K562 (cell line): ENCODE measurements around the gene IFI6. TPM values are rescaled to one million over a fixed set of nuclear protein-coding genes. Genes with fewer than 3 reads are reported as not detected.

Experiments used
- ATAC-seq: fragments of 200-7000 bp; cut with Tn5 transposase; 3 replicates; pipeline ENCODE4 v1.9.1; 2020; ENCODE audit warnings: moderate library complexity
- BruUV-seq: library from RNA; stranded (reverse); fragments of 400-500 nt; replicated peaks from 2 replicates; lab custom pipeline; 2021; lab: Mats Ljungman, UMichigan
- CTCF ChIA-PET: fragments of 300-600 bp; formaldehyde crosslinking; extraction: SDS; loops from one replicate; lab custom pipeline; 2021; ENCODE audit warnings: low intra/inter-chr PET ratio; lab: Yijun Ruan, JAX
- POLR2A ChIA-PET: fragments of 300-600, 350-650 bp; sonication (Branson Sonifier 250); formaldehyde crosslinking; extraction: SDS; loops from one replicate; lab custom pipeline; 2021; ENCODE audit warnings: antibody characterized with exemption, inconsistent platforms; lab: Yijun Ruan, JAX
- DNase-seq, 4 experiments: peaks; one replicate each; pipeline versions ENCODE4 v3.0.0 to v3.0.0-alpha.2; 2011 to 2018; ENCODE audit warnings: low spot score in 3 of 4, mixed read lengths in 3 of 4; ENCODE audit errors: extremely low read depth in 1 of 4
- FAIRE-seq: peaks from 2 replicates; lab custom pipeline; 2011; peaks lifted over from hg19 to GRCh38; lab: Jason Lieb, UNC
- H2AFZ ChIP-seq: 2 replicates; pipeline ENCODE4 v1.6.0; 2011; ENCODE audit warnings: low read depth, low read length, control low read depth, inconsistent platforms
- H3K27ac ChIP-seq: fragments of 200-600 bp; 3 replicates; pipeline ENCODE4 v1.8.0; 2011; ENCODE audit warnings: low read depth, mild to moderate bottlenecking, control low read depth, inconsistent platforms, low read length, moderate library complexity, mixed read lengths; ENCODE audit errors: extremely low read depth
- H3K27me3 ChIP-seq, 2 experiments: fragments of 300-600 bp in 1 of 2; 2 replicates in 1 of 2; 3 replicates in 1 of 2; pipeline versions ENCODE4 v1.6.0 to v1.8.0; 2011; ENCODE audit warnings: inconsistent platforms in 2 of 2, low read length in 2 of 2, mild to moderate bottlenecking in 1 of 2, mixed read lengths in 1 of 2, moderate library complexity in 1 of 2; ENCODE audit not compliant: control insufficient read depth in 2 of 2, insufficient read depth in 2 of 2
- H3K36me3 ChIP-seq: fragments of 300-600 bp; 3 replicates; pipeline ENCODE4 v1.8.0; 2011; ENCODE audit warnings: mild to moderate bottlenecking, low read length, inconsistent platforms; ENCODE audit not compliant: control insufficient read depth, insufficient read depth
- H3K4me1 ChIP-seq, 2 experiments: fragments of 200-600 bp in 1 of 2; replicated peaks in 1 of 2; 2 replicates in 1 of 2; 3 replicates in 1 of 2; pipeline versions ENCODE4 v1.5.1 to v1.8.0; 2011; ENCODE audit warnings: inconsistent platforms in 2 of 2, low read length in 2 of 2, mild to moderate bottlenecking in 1 of 2, mixed read lengths in 1 of 2, moderate library complexity in 1 of 2; ENCODE audit not compliant: control insufficient read depth in 2 of 2, insufficient read depth in 2 of 2
- H3K4me2 ChIP-seq: 2 replicates; pipeline ENCODE4 v1.6.1; 2011; ENCODE audit warnings: low read length, control low read depth, inconsistent platforms, mixed read lengths; ENCODE audit not compliant: insufficient read depth
- H3K4me3 ChIP-seq: fragments of 200-600 bp; sonication (generic), shearing (Covaris generic); 2 replicates; pipeline ENCODE4 v1.5.1; 2016; ENCODE audit warnings: control low read depth, inconsistent platforms
- H3K79me2 ChIP-seq: fragments of 200-600 bp; 3 replicates; pipeline ENCODE4 v1.8.0; 2011; ENCODE audit warnings: low read length, inconsistent platforms; ENCODE audit not compliant: control insufficient read depth, insufficient read depth
- H3K9ac ChIP-seq, 2 experiments: 2 replicates each; pipeline versions ENCODE4 v1.6.0 to v1.6.1; 2011; ENCODE audit warnings: low read depth in 2 of 2, low read length in 2 of 2, control low read depth in 1 of 2, inconsistent platforms in 1 of 2, mild to moderate bottlenecking in 1 of 2, mixed read lengths in 1 of 2; ENCODE audit not compliant: insufficient read depth in 1 of 2
- H3K9me1 ChIP-seq: one replicate; pipeline ENCODE4 v1.6.0; 2011; ENCODE audit warnings: inconsistent platforms, mild to moderate bottlenecking, low read length, moderate library complexity; ENCODE audit not compliant: control insufficient read depth, insufficient read depth
- H3K9me3 ChIP-seq: replicated peaks from 2 replicates; pipeline ENCODE4 v1.5.1; 2011; ENCODE audit warnings: low read depth, low read length, inconsistent platforms; ENCODE audit not compliant: control insufficient read depth, insufficient read depth
- H4K20me1 ChIP-seq: replicated peaks from 2 replicates; pipeline ENCODE4 v1.6.1; 2011; ENCODE audit warnings: low read length, inconsistent platforms, mixed read lengths; ENCODE audit not compliant: control insufficient read depth, insufficient read depth
- EP400 ChIP-seq: fragments of 450-650 bp; IDR thresholded peaks from 2 replicates; pipeline ENCODE4 v1.6.1; 2017; ENCODE audit warnings: antibody characterized with exemption, mild to moderate bottlenecking, moderate library complexity
- GTF2E2 ChIP-seq: fragments of 200-800 bp; sonication (Bioruptor generic); IDR thresholded peaks from 2 replicates; pipeline ENCODE4 v1.6.1; 2016; ENCODE audit warnings: missing genetic modification characterization, missing compliant biosample characterization
- LEF1 ChIP-seq: fragments of 450-650 bp; IDR thresholded peaks from 2 replicates; pipeline ENCODE4 v1.6.1; 2016; ENCODE audit warnings: mild to moderate bottlenecking
- NFE2 ChIP-seq: IDR thresholded peaks from 2 replicates; pipeline ENCODE4 v1.6.1; 2014; ENCODE audit warnings: antibody characterized with exemption, low read depth
- NR1H2 ChIP-seq: sonication (generic); formaldehyde crosslinking; IDR thresholded peaks from 2 replicates; pipeline ENCODE4 v1.4.0; 2020; ENCODE audit warnings: mild to moderate bottlenecking, missing genetic modification reagents
- SUPT5H ChIP-seq: fragments of 450-650 bp; IDR thresholded peaks from 2 replicates; pipeline ENCODE4 v1.6.1; 2016
- TCF7 ChIP-seq: sonication (generic); IDR thresholded peaks from 2 replicates; pipeline ENCODE4 v1.6.1; 2016; ENCODE audit warnings: antibody characterized with exemption, borderline replicate concordance
- TRIM28 ChIP-seq: fragments of 450-650 bp; IDR thresholded peaks from 2 replicates; pipeline ENCODE4 v1.6.1; 2017
- ZKSCAN3 ChIP-seq: fragments of 250-450 bp; sonication (Bioruptor Pico); IDR thresholded peaks from 2 replicates; pipeline ENCODE4 v1.4.0; 2020
- ZNF717 ChIP-seq: fragments of 250-450 bp; sonication (Bioruptor Pico); IDR thresholded peaks from 2 replicates; pipeline ENCODE4 v1.5.0; 2021
- whole genome bisulfite sequencing: fragments of 100-300 bp; shearing (Covaris generic); methylation state at CpG from one replicate; pipeline ENCODE4 v1.1.6; 2016; ENCODE audit warnings: low coverage, mixed read lengths; ENCODE audit not compliant: insufficient coverage; ENCODE audit errors: missing lambda C conversion rate; 5-methylcytosine and 5-hydroxymethylcytosine counted together
- in situ Hi-C: fragments of 300-500 bp; cut with MboI; formaldehyde crosslinking; loops from 4 replicates; pipeline ENCODE4 v1.15.0; 2018; ENCODE audit warnings: inconsistent platforms, mixed read lengths
- intact Hi-C: fragments of 100-400 bp; cut with micrococcal nuclease; formaldehyde crosslinking; loops from 2 replicates; pipeline ENCODE4 v1.14.2; 2022
- polyA plus RNA-seq, 8 experiments: library from polyadenylated mRNA; depleted of rRNA in 4 of 8; stranded (reverse) in 5 of 8; unstranded in 3 of 8; fragments of >200 nt; fragmentation: Nextera tagmentation in 2 of 8; fragmentation: Illumina TruSeq in 1 of 8; extraction: Ambion mirVana in 2 of 8; extraction: Trizol in 1 of 8; gene quantifications; 2 replicates each; pipeline versions ENCODE4 v1.2.1 to v1.2.3, GENCODE V29; 2011 to 2014; ENCODE audit warnings: inconsistent platforms in 1 of 8, missing spikeins in 1 of 8
- total RNA-seq, 7 experiments: library from RNA; depleted of rRNA in 6 of 7; stranded (reverse); fragments of >200 nt in 6 of 7; fragmentation: Illumina TruSeq in 2 of 7; extraction: Trizol in 2 of 7; gene quantifications; 2 replicates each; pipeline versions ENCODE4 v1.2.1 to v1.2.3, GENCODE V29; 2011 to 2021; ENCODE audit warnings: low replicate concordance in 1 of 7
- TF ChIP-seq, protein P1 (sequence below), 2 experiments: fragments of 450-650 bp; IDR thresholded peaks; 2 replicates each; pipeline ENCODE4 v1.6.1; 2018; ENCODE audit warnings: mild to moderate bottlenecking in 2 of 2, low read depth in 1 of 2; ENCODE audit not compliant: partially characterized antibody in 2 of 2
- TF ChIP-seq, protein P2 (sequence below), 2 experiments: IDR thresholded peaks; 2 replicates each; pipeline ENCODE4 v1.6.1; 2012; ENCODE audit warnings: improper control_type of control experiment in 2 of 2, low read depth in 2 of 2, low read length in 2 of 2, borderline replicate concordance in 1 of 2
- TF ChIP-seq, protein P3 (sequence below), 2 experiments: IDR thresholded peaks in 1 of 2; conservative IDR thresholded peaks in 1 of 2; 2 replicates each; pipeline ENCODE4 v1.6.1; 2016; ENCODE audit warnings: low read depth in 2 of 2, mild to moderate bottlenecking in 1 of 2, missing compliant biosample characterization in 1 of 2, missing genetic modification characterization in 1 of 2, moderate library complexity in 1 of 2

Gene IFI6
- total and polyA plus RNA-seq, 9 of the 15 experiments (the other 6 are each of a cell fraction or from before 2014, with no cell fraction given): 0.17 to 4.5 (median 2.2) TPM

DNA sequence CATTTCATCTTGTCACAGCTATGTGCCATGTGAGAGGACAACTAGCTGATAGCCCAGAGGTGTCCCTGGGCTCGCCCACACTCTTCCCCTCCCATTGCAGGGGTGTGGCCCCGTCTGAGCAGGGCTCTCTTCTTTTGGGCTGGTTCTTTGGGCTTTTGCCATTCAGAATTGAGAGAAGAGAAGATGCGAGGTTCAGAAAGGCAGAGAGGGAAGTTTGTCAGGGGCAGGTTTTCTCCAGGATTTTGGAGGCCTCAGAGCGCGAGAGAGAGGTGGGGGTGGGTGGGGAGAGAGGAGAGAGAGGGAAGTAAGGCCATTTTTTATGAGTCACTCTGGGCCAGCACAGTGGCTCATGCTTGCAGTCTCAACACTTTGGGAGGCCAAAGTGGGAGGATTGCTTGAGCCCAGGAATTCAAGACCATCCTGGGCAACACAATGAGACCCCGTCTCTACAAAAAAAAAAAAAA lies 5.2 kb downstream of the IFI6 start:
- H3K27ac ChIP-seq: peak overlapping the region; percentile 45; the same call in 2 of the 3 replicates
- H3K9me3 ChIP-seq: no peaks in the 10 kb centered on the region
- H3K36me3 ChIP-seq: no peaks in the 10 kb centered on the region
- in situ Hi-C loops (loop anchor here (5.0 kb wide), 1 partner anchor 565 kb away; no protein-coding TSS in a partner anchor), intact Hi-C loops (loop anchor here (5.0 to 10.0 kb wide), 2 partner anchors 165 to 622 kb away; partner anchors contain the start of gene PPP1R8)
- POLR2A ChIA-PET: interaction anchor here (0.7 kb wide), 1 partner anchor 580 kb away, joined by 3 read pairs; no protein-coding TSS in a partner anchor
- FAIRE-seq (peak; percentile 66), DNase-seq (peak; percentile 77 to 86 (median 82)), ATAC-seq (peak; percentile 63)
- H2AFZ ChIP-seq: peak overlapping the region; percentile 64
- no peak overlapping the region for H3K4me3 ChIP-seq
- peak overlapping the region; percentile 2 to 44; a peak in 2 of 4 replicates for H3K9ac ChIP-seq
- CTCF ChIA-PET: interaction anchor here (1.1 to 8.3 kb wide), 2 partner anchors 59 to 274 kb away, joined by 3 to 157 read pairs; partner anchors contain the start of gene GPR3
- H3K4me2 ChIP-seq: peak overlapping the region; percentile 30
- no peaks in the 10 kb centered on the region for H3K9me1 ChIP-seq
- H3K4me1 ChIP-seq: peaks cover 29 to 31% of the 10 kb centered on the region in 2 experiments
- 1% methylated on average over 5 of the region's 6 CpGs for WGBS
- H3K79me2 ChIP-seq: no peaks in the 10 kb centered on the region
- H3K27me3 ChIP-seq: no peaks in the 10 kb centered on the region
- H4K20me1 ChIP-seq: no peaks in the 10 kb centered on the region
- no TSS peak for BruUV-seq
- TF ChIP-seq LEF1 (peak; percentile 63), TCF7 (no peak), ZNF717 (no peak), ZKSCAN3 (CRISPR knock-in tag) (no peak), EP400 (no peak; the same call in 1 of the 2 replicates), NFE2 (0 out of 2 replicates have a peak, but pooled peaks have one; percentile 20), SUPT5H (peak; percentile 28; the same call in 1 of the 2 replicates), NR1H2 (CRISPR knock-in tag) (no peak), GTF2E2 (tag) (no peak), TRIM28 (no peak)
- TF ChIP-seq, protein P1, sequence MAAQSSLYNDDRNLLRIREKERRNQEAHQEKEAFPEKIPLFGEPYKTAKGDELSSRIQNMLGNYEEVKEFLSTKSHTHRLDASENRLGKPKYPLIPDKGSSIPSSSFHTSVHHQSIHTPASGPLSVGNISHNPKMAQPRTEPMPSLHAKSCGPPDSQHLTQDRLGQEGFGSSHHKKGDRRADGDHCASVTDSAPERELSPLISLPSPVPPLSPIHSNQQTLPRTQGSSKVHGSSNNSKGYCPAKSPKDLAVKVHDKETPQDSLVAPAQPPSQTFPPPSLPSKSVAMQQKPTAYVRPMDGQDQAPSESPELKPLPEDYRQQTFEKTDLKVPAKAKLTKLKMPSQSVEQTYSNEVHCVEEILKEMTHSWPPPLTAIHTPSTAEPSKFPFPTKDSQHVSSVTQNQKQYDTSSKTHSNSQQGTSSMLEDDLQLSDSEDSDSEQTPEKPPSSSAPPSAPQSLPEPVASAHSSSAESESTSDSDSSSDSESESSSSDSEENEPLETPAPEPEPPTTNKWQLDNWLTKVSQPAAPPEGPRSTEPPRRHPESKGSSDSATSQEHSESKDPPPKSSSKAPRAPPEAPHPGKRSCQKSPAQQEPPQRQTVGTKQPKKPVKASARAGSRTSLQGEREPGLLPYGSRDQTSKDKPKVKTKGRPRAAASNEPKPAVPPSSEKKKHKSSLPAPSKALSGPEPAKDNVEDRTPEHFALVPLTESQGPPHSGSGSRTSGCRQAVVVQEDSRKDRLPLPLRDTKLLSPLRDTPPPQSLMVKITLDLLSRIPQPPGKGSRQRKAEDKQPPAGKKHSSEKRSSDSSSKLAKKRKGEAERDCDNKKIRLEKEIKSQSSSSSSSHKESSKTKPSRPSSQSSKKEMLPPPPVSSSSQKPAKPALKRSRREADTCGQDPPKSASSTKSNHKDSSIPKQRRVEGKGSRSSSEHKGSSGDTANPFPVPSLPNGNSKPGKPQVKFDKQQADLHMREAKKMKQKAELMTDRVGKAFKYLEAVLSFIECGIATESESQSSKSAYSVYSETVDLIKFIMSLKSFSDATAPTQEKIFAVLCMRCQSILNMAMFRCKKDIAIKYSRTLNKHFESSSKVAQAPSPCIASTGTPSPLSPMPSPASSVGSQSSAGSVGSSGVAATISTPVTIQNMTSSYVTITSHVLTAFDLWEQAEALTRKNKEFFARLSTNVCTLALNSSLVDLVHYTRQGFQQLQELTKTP (IDR thresholded peaks at IDR 0.05; ENCODE audit: low read depth in 1 of 2, partially characterized antibody in 2 of 2): peak; percentile 33
- TF ChIP-seq, protein P2, sequence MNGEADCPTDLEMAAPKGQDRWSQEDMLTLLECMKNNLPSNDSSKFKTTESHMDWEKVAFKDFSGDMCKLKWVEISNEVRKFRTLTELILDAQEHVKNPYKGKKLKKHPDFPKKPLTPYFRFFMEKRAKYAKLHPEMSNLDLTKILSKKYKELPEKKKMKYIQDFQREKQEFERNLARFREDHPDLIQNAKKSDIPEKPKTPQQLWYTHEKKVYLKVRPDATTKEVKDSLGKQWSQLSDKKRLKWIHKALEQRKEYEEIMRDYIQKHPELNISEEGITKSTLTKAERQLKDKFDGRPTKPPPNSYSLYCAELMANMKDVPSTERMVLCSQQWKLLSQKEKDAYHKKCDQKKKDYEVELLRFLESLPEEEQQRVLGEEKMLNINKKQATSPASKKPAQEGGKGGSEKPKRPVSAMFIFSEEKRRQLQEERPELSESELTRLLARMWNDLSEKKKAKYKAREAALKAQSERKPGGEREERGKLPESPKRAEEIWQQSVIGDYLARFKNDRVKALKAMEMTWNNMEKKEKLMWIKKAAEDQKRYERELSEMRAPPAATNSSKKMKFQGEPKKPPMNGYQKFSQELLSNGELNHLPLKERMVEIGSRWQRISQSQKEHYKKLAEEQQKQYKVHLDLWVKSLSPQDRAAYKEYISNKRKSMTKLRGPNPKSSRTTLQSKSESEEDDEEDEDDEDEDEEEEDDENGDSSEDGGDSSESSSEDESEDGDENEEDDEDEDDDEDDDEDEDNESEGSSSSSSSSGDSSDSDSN (IDR thresholded peaks at IDR 0.05; ENCODE audit: borderline replicate concordance in 1 of 2, low read depth in 2 of 2, low read length in 2 of 2): 0 out of 4 replicates have a peak, but pooled peaks of 1 of the 2 experiments have one; percentile 43
- TF ChIP-seq, protein P3, sequence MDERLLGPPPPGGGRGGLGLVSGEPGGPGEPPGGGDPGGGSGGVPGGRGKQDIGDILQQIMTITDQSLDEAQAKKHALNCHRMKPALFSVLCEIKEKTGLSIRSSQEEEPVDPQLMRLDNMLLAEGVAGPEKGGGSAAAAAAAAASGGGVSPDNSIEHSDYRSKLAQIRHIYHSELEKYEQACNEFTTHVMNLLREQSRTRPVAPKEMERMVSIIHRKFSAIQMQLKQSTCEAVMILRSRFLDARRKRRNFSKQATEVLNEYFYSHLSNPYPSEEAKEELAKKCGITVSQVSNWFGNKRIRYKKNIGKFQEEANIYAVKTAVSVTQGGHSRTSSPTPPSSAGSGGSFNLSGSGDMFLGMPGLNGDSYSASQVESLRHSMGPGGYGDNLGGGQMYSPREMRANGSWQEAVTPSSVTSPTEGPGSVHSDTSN (CRISPR knock-in tag; IDR thresholded peaks at IDR 0.05; ENCODE audit: low read depth): no peak
- TF ChIP-seq, protein P3 (tag; conservative IDR thresholded peaks at IDR 0.05; ENCODE audit: low read depth): 0 out of 2 replicates have a peak, but pooled peaks have one; percentile 2
